ENCODE measurements around the gene ZNF197.
"Not testable (repeated sequence)": the region's sequence is repeated elsewhere in the genome, so short reads cannot be mapped to it uniquely, and the experiment has no call there.

ZNF197 gene

DNA sequence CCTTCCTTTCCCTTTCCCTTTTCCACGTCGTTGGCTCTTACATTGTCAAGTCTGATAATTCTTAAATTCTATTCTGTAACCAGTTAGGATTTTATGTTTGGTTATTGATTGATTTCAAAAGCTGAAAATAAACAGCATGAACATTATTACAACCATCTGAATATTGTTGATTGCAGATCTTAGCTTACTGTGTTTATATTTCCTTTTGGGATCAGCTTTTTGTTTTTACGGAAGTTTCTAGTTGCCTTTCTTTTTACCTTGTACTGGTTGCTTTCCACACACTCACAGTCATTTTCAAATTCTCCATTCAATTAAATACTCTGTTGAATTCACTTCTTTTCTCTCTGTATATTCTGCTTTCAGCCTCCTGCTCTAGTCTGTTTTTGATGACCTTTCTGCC is 40.3 kb downstream of the ZNF197 start:
- no peak for DNase-seq

DNA sequence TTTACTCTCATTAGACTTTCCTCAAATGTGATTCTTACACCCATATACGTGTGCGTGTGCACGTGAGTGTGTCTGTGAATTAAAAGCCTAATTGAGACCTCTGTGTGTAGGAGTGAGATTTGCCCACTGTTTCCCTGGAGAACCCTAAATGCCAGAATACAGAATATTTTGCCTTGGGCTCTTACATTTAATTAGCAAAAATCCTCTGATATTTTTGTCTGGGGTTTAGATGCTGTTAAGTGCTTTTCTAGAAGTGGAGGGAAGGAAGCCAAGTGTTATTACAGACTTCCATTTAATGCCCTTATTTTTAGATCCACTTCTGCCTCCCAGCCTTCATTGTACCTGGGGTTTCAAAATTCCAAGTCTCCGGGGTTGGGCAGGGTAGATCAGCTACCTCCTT is 41.5 kb downstream of the ZNF197 start:
- no peak for DNase-seq

DNA sequence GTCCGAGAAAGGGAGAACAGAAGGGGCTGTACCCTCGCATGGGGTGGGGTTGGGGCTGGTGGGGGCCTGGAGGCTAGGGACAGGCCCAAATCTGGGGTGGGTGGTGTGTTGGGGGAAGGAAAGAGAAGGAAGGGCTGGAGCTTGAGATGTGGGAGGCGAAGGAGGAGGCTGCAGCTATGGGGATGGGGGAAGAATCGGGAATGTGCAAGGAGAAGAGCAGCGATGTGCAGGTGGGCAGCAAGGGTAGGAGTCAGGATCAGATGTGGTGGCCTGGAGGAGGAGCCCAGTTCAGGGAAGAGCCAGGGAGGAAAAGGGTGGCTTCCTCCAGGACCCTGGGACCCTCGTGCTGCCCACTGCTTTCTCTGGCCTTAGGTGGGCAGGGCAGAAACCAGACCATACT is 44.9 kb downstream of the ZNF197 start:
- no peak for DNase-seq

DNA sequence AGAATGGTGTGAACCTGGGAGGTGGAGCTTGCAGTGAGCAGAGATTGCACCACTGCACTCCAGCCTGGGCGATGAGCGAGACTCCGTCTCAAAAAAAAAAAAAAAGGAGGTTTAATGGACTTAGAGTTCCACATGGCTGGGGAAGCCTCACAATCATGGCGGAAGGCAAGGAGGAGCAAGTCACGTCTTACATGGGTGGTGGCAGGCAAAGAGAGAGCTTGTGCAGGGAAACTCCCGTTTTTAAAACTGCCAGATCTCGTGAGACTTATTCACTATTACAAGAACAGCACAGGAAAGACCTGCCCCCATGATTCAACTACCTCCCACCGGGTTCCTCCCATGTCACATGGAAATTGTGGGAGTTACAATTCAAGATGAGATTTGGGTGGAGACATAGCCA is 48.6 kb downstream of the ZNF197 start:
- not testable (repeated sequence) for DNase-seq

DNA sequence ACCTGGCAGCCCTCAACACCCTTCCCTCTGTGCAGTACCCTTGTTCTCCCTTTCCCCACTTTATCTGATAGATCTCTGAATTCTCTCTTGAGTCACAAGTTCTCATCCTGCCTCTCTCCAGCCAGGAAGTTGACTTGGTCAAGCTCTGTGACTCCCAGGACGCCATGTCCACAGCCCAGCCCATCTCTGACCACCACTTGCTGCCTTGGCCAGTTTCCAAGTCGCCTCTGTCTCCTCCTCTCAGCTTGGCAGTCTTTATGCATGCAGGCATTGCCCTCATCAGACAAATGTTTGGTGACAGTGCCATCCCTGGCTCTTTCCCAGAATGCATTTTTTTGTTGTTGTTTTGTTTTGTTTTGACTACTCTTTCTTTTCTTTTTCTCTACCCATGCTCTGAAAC is 49.4 kb downstream of the ZNF197 start:
- no peak for DNase-seq

DNA sequence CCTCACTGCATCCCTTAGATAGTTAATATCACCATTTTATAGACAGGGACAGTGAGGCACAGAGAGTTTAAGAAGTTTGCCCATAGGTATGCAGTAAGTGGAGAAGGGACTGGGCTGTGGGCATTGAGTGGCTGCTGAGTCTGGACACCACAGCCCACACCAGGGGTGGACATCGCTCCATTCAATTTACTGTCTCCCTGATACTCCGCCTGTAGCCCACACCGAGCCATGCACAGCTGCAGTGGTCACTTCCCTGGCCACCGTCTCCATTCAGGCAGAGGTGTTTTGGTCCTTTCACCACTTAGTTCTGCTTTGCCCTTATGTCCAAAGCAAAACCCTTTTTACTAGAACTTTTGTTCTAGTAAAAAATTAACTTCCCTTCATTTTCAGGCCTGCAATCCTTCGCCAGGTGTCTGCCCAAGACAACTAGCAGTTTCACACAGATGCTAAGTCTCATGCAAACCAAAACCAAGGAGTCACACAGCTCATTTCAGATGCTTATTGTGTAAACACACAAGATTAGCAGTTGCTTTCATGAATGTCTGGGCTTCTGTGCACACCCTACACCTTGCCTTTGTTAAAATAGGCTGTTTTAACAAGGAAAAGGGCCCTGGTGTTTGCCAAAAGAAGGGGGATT is 53.8 kb downstream of the ZNF197 start:
- no peak for DNase-seq

DNA sequence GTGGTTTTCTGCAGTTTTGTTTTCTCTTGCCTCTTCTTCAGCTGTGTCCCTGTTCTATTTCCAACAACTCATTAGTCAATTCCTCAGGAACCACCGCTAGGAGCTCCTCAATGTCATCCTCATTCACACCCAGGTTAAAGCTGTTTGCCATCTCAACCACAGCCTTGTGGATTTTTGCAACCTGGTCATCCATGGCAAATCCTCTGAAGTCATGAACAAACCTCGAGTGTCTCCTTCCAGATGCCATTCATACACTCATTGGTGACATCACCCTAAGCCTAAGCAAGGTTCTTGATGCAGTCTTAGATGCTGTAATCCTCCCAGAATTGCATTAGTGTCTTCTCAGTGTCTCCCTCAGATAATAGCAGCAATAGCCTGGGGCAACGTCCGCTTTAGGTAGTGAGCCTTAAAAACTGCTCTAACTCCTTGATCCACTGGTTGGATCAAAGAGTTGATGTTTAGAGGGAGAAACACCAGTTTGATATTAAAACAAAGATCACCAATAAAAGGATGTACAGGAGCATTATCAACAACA is 56.2 kb downstream of the ZNF197 start:
- no peak for DNase-seq

DNA sequence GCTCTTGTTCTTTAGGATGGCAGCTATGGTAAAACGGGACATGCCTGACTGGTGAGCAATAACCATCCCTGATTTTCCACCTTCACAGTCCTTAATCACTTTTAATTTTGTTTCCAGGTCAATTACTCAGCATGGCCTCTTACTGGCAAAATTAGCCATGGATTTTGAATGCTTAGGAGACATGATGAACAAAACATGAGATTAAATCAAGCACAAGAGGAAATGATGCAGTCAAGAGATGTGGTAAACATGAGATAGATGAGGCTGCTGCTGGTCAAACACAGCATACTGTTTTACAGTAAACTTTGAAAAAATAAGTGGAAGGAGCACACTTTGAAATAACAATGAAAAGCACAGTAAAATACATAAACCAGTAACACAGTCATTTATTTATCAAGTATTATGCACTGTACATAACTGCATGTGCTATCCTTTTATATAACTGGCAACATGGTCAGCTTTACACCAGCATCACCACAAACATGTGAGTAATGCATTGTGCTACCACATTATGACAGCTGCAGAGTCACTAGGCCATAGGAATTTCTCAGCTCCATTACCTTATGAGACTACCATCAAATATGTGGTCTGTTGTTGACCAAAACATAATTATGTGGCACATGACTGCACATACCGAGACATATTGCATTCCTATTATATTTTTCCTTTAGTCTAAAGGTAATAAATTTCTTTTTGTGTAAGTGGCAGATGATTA is 57.5 kb downstream of the ZNF197 start:
- no peak for DNase-seq

DNA sequence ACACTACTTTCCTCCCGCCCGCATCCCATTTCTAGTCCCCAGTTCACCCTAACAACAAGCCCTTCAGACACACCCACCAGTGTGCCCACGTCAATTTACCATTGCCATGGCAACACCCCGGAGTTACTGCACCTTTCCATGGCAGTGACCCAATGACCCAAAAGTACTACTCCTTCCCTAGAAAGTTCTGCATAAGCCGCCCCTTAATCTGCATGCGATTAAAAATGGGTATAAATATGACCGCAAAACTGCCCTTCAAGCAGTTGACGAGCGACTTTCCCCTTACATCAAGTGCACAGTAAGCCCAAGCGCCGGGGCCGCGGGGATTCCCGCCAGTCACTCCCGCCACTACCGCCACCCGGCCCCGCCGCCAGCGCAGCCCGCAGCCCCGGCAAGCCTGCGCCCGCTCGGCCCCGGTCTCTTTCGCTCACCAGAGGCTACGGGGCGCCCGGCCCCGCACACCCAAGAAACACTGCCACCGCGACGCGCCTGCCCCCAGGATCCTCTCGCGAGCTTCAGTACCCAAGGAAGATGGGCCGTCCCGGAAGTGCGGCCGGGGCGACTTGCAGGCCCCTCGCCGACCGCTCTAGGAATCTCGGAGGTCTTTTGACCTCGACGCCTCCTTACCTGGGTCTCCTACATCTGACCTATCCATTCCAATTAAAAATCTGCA is 60.4 kb downstream of the ZNF197 start:
- DNase-seq, result no peak

DNA sequence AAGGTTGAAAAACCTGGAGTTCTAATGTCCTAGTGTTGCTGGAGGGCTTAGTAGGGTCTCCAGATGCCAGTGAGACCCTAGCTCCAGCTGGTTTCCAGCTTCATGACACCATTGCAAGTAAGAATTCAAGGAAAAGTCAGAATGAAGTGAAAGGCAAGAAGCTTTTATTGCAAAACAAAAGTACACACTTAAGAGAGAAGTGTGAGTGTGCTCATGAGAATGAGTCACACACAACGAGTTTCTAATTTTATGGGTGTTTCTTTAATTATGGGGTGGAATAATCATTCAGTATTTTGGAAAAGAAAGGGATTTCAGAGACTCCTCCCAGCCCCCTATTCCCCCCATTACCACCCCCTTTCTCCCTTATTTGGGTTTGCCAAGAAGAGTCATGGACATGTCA is 63.1 kb downstream of the ZNF197 start:
- no peak for DNase-seq
